H1 (cell line): ENCODE data around the gene HOOK1. TPM values are rescaled to one million over a fixed set of nuclear protein-coding genes. Genes with fewer than 3 reads are reported as not detected.

Experiments
- CTCF ChIA-PET: fragments of 300-600 bp; sonication (Branson Sonifier 250); formaldehyde crosslinking; loops from one replicate; lab custom pipeline; 2021; ENCODE audit not compliant: partially characterized antibody; lab: Charles Lee
- POLR2A ChIA-PET: fragments of 300-600 bp; sonication (Branson Sonifier 250); formaldehyde crosslinking; loops from one replicate; lab custom pipeline; 2021; ENCODE audit warnings: inconsistent platforms; ENCODE audit not compliant: partially characterized antibody; lab: Charles Lee
- DNase-seq, 2 experiments: peaks; one replicate each; pipeline versions ENCODE4 v3.0.0 to v3.0.0-alpha.2; 2010 to 2022; ENCODE audit warnings: low spot score in 2 of 2, low read depth in 1 of 2, mixed read lengths in 1 of 2
- FAIRE-seq: peaks from 2 replicates; lab custom pipeline; 2011; peaks lifted over from hg19 to GRCh38; lab: Jason Lieb, UNC
- H2AFZ ChIP-seq: 2 replicates; pipeline ENCODE4 v1.8.1; 2012; ENCODE audit warnings: low read length, inconsistent platforms
- H2AK5ac ChIP-seq: 2 replicates; pipeline ENCODE4 v1.6.1; 2013; ENCODE audit warnings: low read depth, low read length
- H2BK120ac ChIP-seq: replicated peaks from 2 replicates; pipeline ENCODE3; 2013; ENCODE audit warnings: low read depth, low read length, inconsistent platforms
- H2BK12ac ChIP-seq: 2 replicates; pipeline ENCODE4 v1.6.1; 2013; ENCODE audit warnings: low read depth, low read length
- H2BK15ac ChIP-seq: 2 replicates; pipeline ENCODE4 v1.6.1; 2013; ENCODE audit warnings: low read length
- H2BK20ac ChIP-seq: 2 replicates; pipeline ENCODE4 v1.6.1; 2013; ENCODE audit warnings: low read length
- H2BK5ac ChIP-seq: 2 replicates; pipeline ENCODE4 v1.6.1; 2013; ENCODE audit warnings: low read depth, low read length
- H3K14ac ChIP-seq: 2 replicates; pipeline ENCODE4 v1.6.1; 2013; ENCODE audit warnings: inconsistent platforms; ENCODE audit not compliant: insufficient read length
- H3K18ac ChIP-seq: 2 replicates; pipeline ENCODE4 v1.6.1; 2013; ENCODE audit warnings: low read length; ENCODE audit errors: extremely low read depth
- H3K23ac ChIP-seq: 2 replicates; pipeline ENCODE4 v1.6.1; 2013; ENCODE audit warnings: inconsistent platforms; ENCODE audit not compliant: insufficient read length
- H3K23me2 ChIP-seq: 2 replicates; pipeline ENCODE4 v1.6.1; 2013; ENCODE audit warnings: low read depth, low read length
- H3K27ac ChIP-seq: 2 replicates; pipeline ENCODE4 v1.6.1; 2011; ENCODE audit warnings: low read depth, low read length, inconsistent platforms
- H3K27me3 ChIP-seq, 4 experiments: replicated peaks in 1 of 4; 1 replicate in 1 of 4; 2 replicates in 3 of 4; pipeline versions ENCODE4 v1.6.1 to v1.8.1; 2011 to 2013; ENCODE audit warnings: low read length in 3 of 4, mild to moderate bottlenecking in 3 of 4, inconsistent platforms in 2 of 4, mixed read lengths in 2 of 4, moderate library complexity in 1 of 4; ENCODE audit not compliant: control insufficient read depth in 3 of 4, insufficient read depth in 3 of 4; ENCODE audit errors: extremely low read depth in 1 of 4
- H3K36me3 ChIP-seq, 4 experiments: 2 replicates each; pipeline versions ENCODE4 v1.6.1 to v1.8.1; 2011 to 2013; ENCODE audit warnings: mild to moderate bottlenecking in 4 of 4, low read length in 3 of 4, moderate library complexity in 2 of 4, control low read depth in 1 of 4, inconsistent platforms in 1 of 4; ENCODE audit not compliant: insufficient read depth in 4 of 4, control insufficient read depth in 2 of 4
- H3K4ac ChIP-seq: replicated peaks from 2 replicates; pipeline ENCODE3; 2013; ENCODE audit warnings: low read length, low read depth, mixed read lengths, inconsistent platforms; ENCODE audit not compliant: insufficient read length
- H3K4me1 ChIP-seq, 4 experiments: replicated peaks in 1 of 4; 1 replicate in 1 of 4; 2 replicates in 3 of 4; pipeline versions ENCODE4 v1.6.1 to v1.8.1; 2011 to 2013; ENCODE audit warnings: low read length in 3 of 4, inconsistent platforms in 2 of 4, mixed read lengths in 1 of 4; ENCODE audit not compliant: insufficient read depth in 4 of 4, control insufficient read depth in 3 of 4
- H3K4me2 ChIP-seq, 2 experiments: 2 replicates each; pipeline versions ENCODE4 v1.6.1 to v1.8.1; 2011 to 2013; ENCODE audit warnings: low read depth in 2 of 2, low read length in 2 of 2, control low read depth in 1 of 2, inconsistent platforms in 1 of 2, mild to moderate bottlenecking in 1 of 2; ENCODE audit not compliant: insufficient read depth in 1 of 2
- H3K4me3 ChIP-seq, 4 experiments: fragments of 200-600, 300-600 bp in 1 of 4; sonication (generic), shearing (Covaris generic), sonication (Bioruptor Twin) in 1 of 4; 2 replicates each; pipeline versions ENCODE4 v1.5.1 to v1.8.1; 2011 to 2016; ENCODE audit warnings: low read length in 4 of 4, low read depth in 3 of 4, control low read depth in 2 of 4, inconsistent platforms in 2 of 4, mild to moderate bottlenecking in 2 of 4, mixed read lengths in 1 of 4, moderate library complexity in 1 of 4; ENCODE audit not compliant: insufficient read depth in 2 of 4; ENCODE audit errors: extremely low read depth in 1 of 4
- H3K56ac ChIP-seq: replicated peaks from 2 replicates; pipeline ENCODE3; 2013; ENCODE audit warnings: low read depth, mild to moderate bottlenecking, mixed read lengths, low read length, inconsistent platforms; ENCODE audit not compliant: insufficient read length
- H3K79me1 ChIP-seq: 2 replicates; pipeline ENCODE4 v1.6.1; 2013; ENCODE audit warnings: low read depth, low read length, control low read depth
- H3K79me2 ChIP-seq, 2 experiments: 2 replicates each; pipeline versions ENCODE4 v1.6.1 to v1.8.1; 2012 to 2013; ENCODE audit warnings: low read length in 2 of 2, mild to moderate bottlenecking in 2 of 2, inconsistent platforms in 1 of 2; ENCODE audit not compliant: insufficient read depth in 2 of 2, control insufficient read depth in 1 of 2
- H3K9ac ChIP-seq, 4 experiments: replicated peaks in 1 of 4; 1 replicate in 1 of 4; 2 replicates in 3 of 4; pipeline versions ENCODE4 v1.6.1 to v1.8.1; 2011 to 2013; ENCODE audit warnings: low read depth in 3 of 4, low read length in 3 of 4, control low read depth in 2 of 4, mild to moderate bottlenecking in 2 of 4, moderate library complexity in 2 of 4, inconsistent platforms in 1 of 4; ENCODE audit errors: extremely low read depth in 1 of 4
- H3K9me3 ChIP-seq, 2 experiments: 2 replicates each; pipeline versions ENCODE4 v1.6.1 to v1.8.1; 2012 to 2013; ENCODE audit warnings: mild to moderate bottlenecking in 2 of 2, moderate library complexity in 2 of 2, control low read depth in 1 of 2, inconsistent platforms in 1 of 2, low read depth in 1 of 2, low read length in 1 of 2, mixed read lengths in 1 of 2; ENCODE audit not compliant: insufficient read depth in 2 of 2
- H4K20me1 ChIP-seq, 2 experiments: replicated peaks in 1 of 2; 2 replicates each; pipeline versions ENCODE3 to v1.8.1; 2011 to 2013; ENCODE audit warnings: inconsistent platforms in 2 of 2, low read length in 2 of 2, mild to moderate bottlenecking in 1 of 2; ENCODE audit not compliant: insufficient read depth in 2 of 2, control insufficient read depth in 1 of 2
- H4K5ac ChIP-seq: 2 replicates; pipeline ENCODE4 v1.6.1; 2013; ENCODE audit warnings: low read length, low read depth, mixed read lengths, inconsistent platforms; ENCODE audit not compliant: insufficient read length
- H4K8ac ChIP-seq: 2 replicates; pipeline ENCODE4 v1.8.0; 2013; ENCODE audit warnings: mild to moderate bottlenecking, moderate library complexity, low read length, inconsistent platforms; ENCODE audit not compliant: insufficient read depth; ENCODE audit errors: extremely low read depth
- H4K91ac ChIP-seq: replicated peaks from 2 replicates; pipeline ENCODE3; 2013; ENCODE audit warnings: low read length, mixed read lengths, inconsistent platforms; ENCODE audit not compliant: insufficient read length
- CBX8 ChIP-seq: fragments of 300-800, 300-1000 bp; sonication (generic); IDR thresholded peaks from 2 replicates; pipeline ENCODE4 v1.7.1; 2016; ENCODE audit warnings: low read depth, low read length, borderline replicate concordance
- CTCF ChIP-seq, 3 experiments: IDR thresholded peaks; 1 replicate in 2 of 3; 2 replicates in 1 of 3; pipeline versions ENCODE4 v1.5.1 to v1.6.1; 2011; ENCODE audit warnings: low read length in 3 of 3, mild to moderate bottlenecking in 3 of 3, inconsistent platforms in 2 of 3, low read depth in 1 of 3, moderate library complexity in 1 of 3; ENCODE audit not compliant: insufficient read depth in 1 of 3; ENCODE audit errors: control extremely low read depth in 1 of 3
- RAD21 ChIP-seq, 2 experiments: IDR thresholded peaks in 1 of 2; conservative IDR thresholded peaks in 1 of 2; 2 replicates each; pipeline ENCODE4 v1.6.1; 2011; ENCODE audit warnings: low read depth in 2 of 2, low read length in 2 of 2, improper control_type of control experiment in 1 of 2, inconsistent platforms in 1 of 2, mild to moderate bottlenecking in 1 of 2, moderate library complexity in 1 of 2
- RBBP5 ChIP-seq: IDR thresholded peaks from 2 replicates; pipeline ENCODE4 v1.7.1; 2012; ENCODE audit warnings: low read depth, mild to moderate bottlenecking, inconsistent platforms, low read length, moderate library complexity, borderline replicate concordance
- SP2 ChIP-seq: IDR thresholded peaks from 2 replicates; pipeline ENCODE4 v1.6.1; 2012; ENCODE audit warnings: mild to moderate bottlenecking, low read length, inconsistent platforms
- TEAD4 ChIP-seq: IDR thresholded peaks from 2 replicates; pipeline ENCODE4 v1.6.1; 2012; ENCODE audit warnings: low read depth, low read length, inconsistent platforms, mixed read lengths
- WGBS, 2 experiments: shearing (Covaris generic) in 1 of 2; methylation state at CpG; one replicate each; pipeline versions ENCODE4 v1.1.6 to v1.1.7; 2013 to 2015; ENCODE audit warnings: low lambda C conversion rate in 2 of 2, mixed read lengths in 2 of 2, inconsistent platforms in 1 of 2, low coverage in 1 of 2, missing lambda C conversion rate in 1 of 2; ENCODE audit not compliant: insufficient replicate concordance in 2 of 2, insufficient coverage in 1 of 2, insufficient read length in 1 of 2; ENCODE audit errors: extremely low coverage in 1 of 2, missing lambda C conversion rate in 1 of 2; 5-methylcytosine and 5-hydroxymethylcytosine counted together
- polyA plus RNA-seq, 7 experiments: library from polyadenylated mRNA; depleted of rRNA in 3 of 7; stranded (reverse) in 5 of 7; unstranded in 2 of 7; fragments of >200 nt in 5 of 7; fragments of 200-250 nt in 2 of 7; gene quantifications; 1 replicate in 5 of 7; 2 replicates in 1 of 7; 4 replicates in 1 of 7; pipeline versions ENCODE4 v1.2.1 to v1.2.3, GENCODE V29; 2011 to 2013; ENCODE audit warnings: missing spikeins in 2 of 7, mixed read lengths in 2 of 7
- total RNA-seq: library from RNA; stranded (reverse); fragmentation: NEBNext Ultra II Directional; extraction: Animal tissue kit (Norgen Biotek cat#: 25700); gene quantifications from 2 replicates; pipeline ENCODE4 v1.2.1, GENCODE V29; 2021

The HOOK1 gene
- total and polyA plus RNA-seq, 2 of the 8 experiments (the other 6 are each of a cell fraction or from before 2014, with no cell fraction given) = 5.6 to 34.5 TPM

GRCh38 chr1:59776960-59777852 lies 37.5 kb upstream of the HOOK1 start:
- CTCF ChIA-PET = interaction anchor here (1.2 to 1.9 kb wide), 3 partner anchors 9 to 17 kb away, joined by 3 to 9 read pairs (median 4); no protein-coding TSS in a partner anchor
- no peaks in the 10 kb centered on the region for H3K23me2 ChIP-seq
- H2BK12ac ChIP-seq = no peak overlapping the region
- DNase-seq = no peak
- no peak overlapping the region for H3K27ac ChIP-seq
- POLR2A ChIA-PET = no interaction called here
- no peak overlapping the region for H3K4ac ChIP-seq
- H2AFZ ChIP-seq = no peak overlapping the region
- H2BK15ac ChIP-seq = no peak overlapping the region
- H3K4me1 ChIP-seq = no peaks in the 10 kb centered on the region
- H2BK20ac ChIP-seq = no peak overlapping the region
- H3K36me3 ChIP-seq = no peaks in the 10 kb centered on the region
- H3K56ac ChIP-seq = no peak overlapping the region
- H3K27me3 ChIP-seq = no peaks in the 10 kb centered on the region
- no peak overlapping the region for H3K4me3 ChIP-seq
- TF ChIP-seq CTCF (IDR thresholded peaks at IDR 0.05; ENCODE audit: control extremely low read depth in 1 of 3, insufficient read depth in 1 of 3, low read depth in 1 of 3, low read length in 3 of 3) = peak in 2 of 3 experiments; percentile 42 to 49; a peak in 3 of 4 replicates
- TF ChIP-seq RBBP5 = no peak
- peak; percentile 49 to 63 for TF ChIP-seq RAD21 (IDR thresholded peaks at IDR 0.05 in 1 of 2, conservative IDR thresholded peaks at IDR 0.05 in 1 of 2; ENCODE audit: low read depth in 2 of 2, low read length in 2 of 2)
- TF ChIP-seq TEAD4 = 0 out of 2 replicates have a peak, but pooled peaks have one; percentile 11
- TF ChIP-seq SP2 = no peak
- TF ChIP-seq CBX8 = no peak
- H3K9ac ChIP-seq = no peak overlapping the region
- H3K23ac ChIP-seq = no peak overlapping the region
- no peaks in the 10 kb centered on the region for H4K20me1 ChIP-seq
- 88% methylated on average over 7 of the region's 7 CpGs; no CpG with 5 or more reads in 1 of the 2 experiments for WGBS, 2 experiments
- no peak overlapping the region for H3K4me2 ChIP-seq
- H3K18ac ChIP-seq = no peak overlapping the region
- no peak overlapping the region for H4K8ac ChIP-seq
- no peaks in the 10 kb centered on the region for H3K79me1 ChIP-seq
- H3K9me3 ChIP-seq = no peaks in the 10 kb centered on the region
- no peak overlapping the region for H2BK120ac ChIP-seq
- no peak overlapping the region for H4K91ac ChIP-seq
- H2BK5ac ChIP-seq = no peak overlapping the region
- no peaks in the 10 kb centered on the region for H3K79me2 ChIP-seq
- H3K14ac ChIP-seq = no peak overlapping the region
- H4K5ac ChIP-seq = no peak overlapping the region
- FAIRE-seq = no peak
- H2AK5ac ChIP-seq = no peak overlapping the region
